HepG2 (cell line): Measurements from ENCODE around the gene TADA2B. TPM values are rescaled to one million over a fixed set of nuclear protein-coding genes. Genes with fewer than 3 reads are reported as not detected.

ENCODE experiments used
- AGO2 ChIP-seq: fragments of 200-400 bp; formaldehyde crosslinking; optimal IDR thresholded peaks from 2 replicates; pipeline ENCODE3; 2017; ENCODE audit warnings: mild to moderate bottlenecking, low read depth, low read length, moderate library complexity
- BORCS8-MEF2B ChIP-seq: sonication (generic); formaldehyde crosslinking; IDR thresholded peaks from 2 replicates; pipeline ENCODE4 v1.8.0; 2022; ENCODE audit warnings: mild to moderate bottlenecking, missing genetic modification reagents
- CREM ChIP-seq, 2 experiments: sonication (generic) in 1 of 2; formaldehyde crosslinking in 1 of 2; IDR thresholded peaks; 2 replicates each; pipeline versions ENCODE4 v1.4.0 to v1.6.1; 2016 to 2020; ENCODE audit warnings: antibody characterized with exemption in 1 of 2, mild to moderate bottlenecking in 1 of 2, missing genetic modification reagents in 1 of 2
- HNRNPUL1 ChIP-seq: fragments of 200-400 bp; formaldehyde crosslinking; IDR thresholded peaks from 2 replicates; pipeline ENCODE4 v1.6.1; 2017; ENCODE audit warnings: low read depth, mild to moderate bottlenecking, low read length, moderate library complexity
- KDM5B ChIP-seq: sonication (generic); formaldehyde crosslinking; IDR thresholded peaks from 2 replicates; pipeline ENCODE4 v1.4.0; 2020; ENCODE audit warnings: missing genetic modification reagents, mild to moderate bottlenecking, borderline replicate concordance
- MEIS1 ChIP-seq: sonication (generic); formaldehyde crosslinking; IDR thresholded peaks from 2 replicates; pipeline ENCODE4 v1.9.0; 2021; ENCODE audit warnings: mild to moderate bottlenecking, missing genetic modification reagents, moderate library complexity, borderline replicate concordance
- NONO ChIP-seq, 2 experiments: fragments of 450-650 bp in 1 of 2; sonication (generic) in 1 of 2; formaldehyde crosslinking in 1 of 2; IDR thresholded peaks in 1 of 2; conservative IDR thresholded peaks in 1 of 2; 2 replicates each; pipeline versions ENCODE4 v1.6.1 to v1.8.0; 2017 to 2022; ENCODE audit warnings: mild to moderate bottlenecking in 1 of 2, missing genetic modification reagents in 1 of 2, moderate library complexity in 1 of 2
- PAX8 ChIP-seq: sonication (generic); formaldehyde crosslinking; IDR thresholded peaks from 2 replicates; pipeline ENCODE4 v1.8.0; 2022; ENCODE audit warnings: mild to moderate bottlenecking, missing genetic modification reagents, borderline replicate concordance
- RARA ChIP-seq: IDR thresholded peaks from 2 replicates; pipeline ENCODE4 v1.6.1; 2016; ENCODE audit warnings: missing genetic modification reagents, missing compliant biosample characterization
- ZFP41 ChIP-seq: sonication (generic); formaldehyde crosslinking; IDR thresholded peaks from 2 replicates; pipeline ENCODE4 v1.4.0; 2020; ENCODE audit warnings: mild to moderate bottlenecking, missing genetic modification reagents, borderline replicate concordance
- ZNF160 ChIP-seq: sonication (generic); formaldehyde crosslinking; IDR thresholded peaks from 2 replicates; pipeline ENCODE4 v1.8.0; 2022; ENCODE audit warnings: mild to moderate bottlenecking, inconsistent platforms, missing genetic modification reagents
- ZNF33B ChIP-seq: sonication (generic); formaldehyde crosslinking; IDR thresholded peaks from 2 replicates; pipeline ENCODE4 v1.5.1; 2020; ENCODE audit warnings: mild to moderate bottlenecking, missing genetic modification reagents
- ZNF441 ChIP-seq: sonication (generic); formaldehyde crosslinking; IDR thresholded peaks from 2 replicates; pipeline ENCODE4 v1.7.0; 2021; ENCODE audit warnings: missing genetic modification reagents, borderline replicate concordance
- ZNF549 ChIP-seq: sonication (generic); formaldehyde crosslinking; IDR thresholded peaks from 2 replicates; pipeline ENCODE4 v1.5.0; 2020; ENCODE audit warnings: missing genetic modification reagents
- ZNF883 ChIP-seq: sonication (generic); formaldehyde crosslinking; IDR thresholded peaks from 2 replicates; pipeline ENCODE4 v1.5.1; 2020; ENCODE audit warnings: mild to moderate bottlenecking, missing genetic modification reagents; ENCODE audit errors: not compliant biosample characterization
- polyA plus RNA-seq, 8 experiments: library from polyadenylated mRNA; depleted of rRNA in 3 of 8; stranded (reverse) in 7 of 8; unstranded in 1 of 8; fragments of >200 nt; fragmentation: Illumina TruSeq in 4 of 8; extraction: Trizol in 4 of 8; gene quantifications; 2 replicates each; pipeline versions ENCODE4 v1.2.1 to v1.2.3, GENCODE V29; 2011 to 2016; ENCODE audit warnings: low read depth in 4 of 8, missing spikeins in 1 of 8, mixed read lengths in 1 of 8; ENCODE audit not compliant: insufficient read depth in 1 of 8
- total RNA-seq, 5 experiments: library from RNA; depleted of rRNA; stranded (reverse); fragments of >200 nt; fragmentation: Illumina TruSeq; extraction: Trizol; gene quantifications; 2 replicates each; pipeline ENCODE4 v1.2.3, GENCODE V29; 2016; ENCODE audit warnings: low read depth in 1 of 5
- TF ChIP-seq, protein P1 (sequence below): sonication (generic); formaldehyde crosslinking; IDR thresholded peaks from 2 replicates; pipeline ENCODE4 v1.4.0; 2020; ENCODE audit warnings: mild to moderate bottlenecking, missing genetic modification reagents
- TF ChIP-seq, protein P2 (sequence below): sonication (generic); formaldehyde crosslinking; IDR thresholded peaks from 2 replicates; pipeline ENCODE4 v1.4.0; 2020; ENCODE audit warnings: mild to moderate bottlenecking, missing genetic modification reagents
- TF ChIP-seq, protein P3 (sequence below): sonication (generic); formaldehyde crosslinking; IDR thresholded peaks from 2 replicates; pipeline ENCODE4 v1.8.1; 2023; ENCODE audit warnings: mild to moderate bottlenecking, moderate library complexity, missing genetic modification reagents
- TF ChIP-seq, protein P4 (sequence below): sonication (generic); formaldehyde crosslinking; IDR thresholded peaks from 2 replicates; pipeline ENCODE4 v1.4.0; 2020; ENCODE audit warnings: missing genetic modification reagents

TADA2B gene
- total and polyA plus RNA-seq, 2 of the 13 experiments (the other 11 are each of a cell fraction or from before 2014, with no cell fraction given) = 4.6 to 8.9 TPM

DNA sequence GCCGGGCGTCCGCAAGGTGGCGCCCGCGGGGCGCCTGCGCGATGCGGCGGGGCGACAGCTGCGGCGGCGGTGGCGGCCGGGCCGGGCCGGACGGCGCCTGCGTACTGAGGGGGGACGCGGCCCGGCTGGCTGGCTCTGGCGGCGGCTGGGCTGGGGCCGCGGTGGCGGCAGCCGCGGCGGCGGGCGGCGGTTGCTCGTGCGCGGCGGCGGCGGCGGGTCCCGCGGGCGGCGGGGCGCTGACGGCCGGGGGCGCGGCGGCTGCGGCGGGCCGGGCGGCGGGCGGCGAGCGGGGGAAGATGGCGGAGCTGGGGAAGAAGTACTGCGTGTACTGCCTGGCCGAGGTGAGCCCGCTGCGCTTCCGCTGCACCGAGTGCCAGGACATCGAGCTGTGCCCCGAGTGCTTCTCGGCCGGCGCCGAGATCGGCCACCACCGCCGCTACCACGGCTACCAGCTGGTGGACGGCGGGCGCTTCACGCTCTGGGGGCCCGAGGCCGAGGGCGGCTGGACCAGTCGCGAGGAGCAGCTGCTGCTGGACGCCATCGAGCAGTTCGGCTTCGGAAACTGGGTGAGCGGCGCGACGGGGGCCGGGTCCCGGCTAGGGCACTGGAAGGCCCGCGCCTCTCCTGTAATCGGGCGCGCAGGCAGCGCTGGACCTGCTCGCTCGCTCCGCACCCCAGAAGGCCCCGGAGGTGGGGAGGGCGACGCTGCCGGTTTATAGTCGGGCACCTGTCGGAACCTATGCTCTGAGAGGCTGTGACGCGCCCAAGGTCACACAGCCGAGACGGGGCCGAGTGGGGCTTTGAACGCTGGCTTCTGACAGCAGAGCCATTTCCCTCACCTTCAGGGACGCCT is at the start of gene TADA2B (continued):
- TF ChIP-seq, protein P1, sequence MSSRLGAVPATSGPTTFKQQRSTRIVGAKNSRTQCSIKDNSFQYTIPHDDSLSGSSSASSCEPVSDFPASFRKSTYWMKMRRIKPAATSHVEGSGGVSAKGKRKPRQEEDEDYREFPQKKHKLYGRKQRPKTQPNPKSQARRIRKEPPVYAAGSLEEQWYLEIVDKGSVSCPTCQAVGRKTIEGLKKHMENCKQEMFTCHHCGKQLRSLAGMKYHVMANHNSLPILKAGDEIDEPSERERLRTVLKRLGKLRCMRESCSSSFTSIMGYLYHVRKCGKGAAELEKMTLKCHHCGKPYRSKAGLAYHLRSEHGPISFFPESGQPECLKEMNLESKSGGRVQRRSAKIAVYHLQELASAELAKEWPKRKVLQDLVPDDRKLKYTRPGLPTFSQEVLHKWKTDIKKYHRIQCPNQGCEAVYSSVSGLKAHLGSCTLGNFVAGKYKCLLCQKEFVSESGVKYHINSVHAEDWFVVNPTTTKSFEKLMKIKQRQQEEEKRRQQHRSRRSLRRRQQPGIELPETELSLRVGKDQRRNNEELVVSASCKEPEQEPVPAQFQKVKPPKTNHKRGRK = no peak
- no peak for TF ChIP-seq HNRNPUL1
- TF ChIP-seq, protein P2, sequence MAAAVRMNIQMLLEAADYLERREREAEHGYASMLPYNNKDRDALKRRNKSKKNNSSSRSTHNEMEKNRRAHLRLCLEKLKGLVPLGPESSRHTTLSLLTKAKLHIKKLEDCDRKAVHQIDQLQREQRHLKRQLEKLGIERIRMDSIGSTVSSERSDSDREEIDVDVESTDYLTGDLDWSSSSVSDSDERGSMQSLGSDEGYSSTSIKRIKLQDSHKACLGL (CRISPR knock-in tag) = peak; percentile 62; the same call in 1 of the 2 replicates
- no peak for TF ChIP-seq CREM (IDR thresholded peaks at IDR 0.05)
- TF ChIP-seq CREM (CRISPR knock-in tag; IDR thresholded peaks at IDR 0.05) = no peak
- TF ChIP-seq ZNF441 = no peak
- TF ChIP-seq, protein P3, sequence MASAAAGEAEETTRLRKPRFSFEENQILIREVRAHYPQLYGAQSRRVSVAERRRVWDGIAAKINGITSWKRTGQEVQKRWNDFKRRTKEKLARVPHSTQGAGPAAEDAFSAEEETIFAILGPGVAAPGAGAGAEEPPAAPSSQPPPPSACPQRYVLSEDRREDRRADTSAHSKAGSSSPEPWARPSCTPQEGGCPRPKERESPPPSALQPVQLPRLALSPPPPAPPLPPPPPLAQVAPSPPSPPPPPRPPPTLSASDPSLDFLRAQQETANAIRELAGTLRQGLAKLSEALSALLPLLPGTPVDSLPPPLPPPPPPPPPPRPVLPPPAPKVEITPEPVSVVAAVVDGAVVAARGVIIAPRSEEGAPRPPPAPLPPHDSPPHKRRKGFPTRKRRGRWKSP (CRISPR knock-in tag) = 0 out of 2 replicates have a peak, but pooled peaks have one; percentile 24
- no peak; the same call in 1 of the 2 replicates for TF ChIP-seq ZNF160 (CRISPR knock-in tag)
- no peak; the same call in 1 of the 2 replicates for TF ChIP-seq MEIS1 (CRISPR knock-in tag)
- TF ChIP-seq PAX8 = peak; percentile 69; the same call in 1 of the 2 replicates
- TF ChIP-seq KDM5B (CRISPR knock-in tag) = peak; percentile 47
- no peak for TF ChIP-seq ZFP41 (CRISPR knock-in tag)
- TF ChIP-seq, protein P4, sequence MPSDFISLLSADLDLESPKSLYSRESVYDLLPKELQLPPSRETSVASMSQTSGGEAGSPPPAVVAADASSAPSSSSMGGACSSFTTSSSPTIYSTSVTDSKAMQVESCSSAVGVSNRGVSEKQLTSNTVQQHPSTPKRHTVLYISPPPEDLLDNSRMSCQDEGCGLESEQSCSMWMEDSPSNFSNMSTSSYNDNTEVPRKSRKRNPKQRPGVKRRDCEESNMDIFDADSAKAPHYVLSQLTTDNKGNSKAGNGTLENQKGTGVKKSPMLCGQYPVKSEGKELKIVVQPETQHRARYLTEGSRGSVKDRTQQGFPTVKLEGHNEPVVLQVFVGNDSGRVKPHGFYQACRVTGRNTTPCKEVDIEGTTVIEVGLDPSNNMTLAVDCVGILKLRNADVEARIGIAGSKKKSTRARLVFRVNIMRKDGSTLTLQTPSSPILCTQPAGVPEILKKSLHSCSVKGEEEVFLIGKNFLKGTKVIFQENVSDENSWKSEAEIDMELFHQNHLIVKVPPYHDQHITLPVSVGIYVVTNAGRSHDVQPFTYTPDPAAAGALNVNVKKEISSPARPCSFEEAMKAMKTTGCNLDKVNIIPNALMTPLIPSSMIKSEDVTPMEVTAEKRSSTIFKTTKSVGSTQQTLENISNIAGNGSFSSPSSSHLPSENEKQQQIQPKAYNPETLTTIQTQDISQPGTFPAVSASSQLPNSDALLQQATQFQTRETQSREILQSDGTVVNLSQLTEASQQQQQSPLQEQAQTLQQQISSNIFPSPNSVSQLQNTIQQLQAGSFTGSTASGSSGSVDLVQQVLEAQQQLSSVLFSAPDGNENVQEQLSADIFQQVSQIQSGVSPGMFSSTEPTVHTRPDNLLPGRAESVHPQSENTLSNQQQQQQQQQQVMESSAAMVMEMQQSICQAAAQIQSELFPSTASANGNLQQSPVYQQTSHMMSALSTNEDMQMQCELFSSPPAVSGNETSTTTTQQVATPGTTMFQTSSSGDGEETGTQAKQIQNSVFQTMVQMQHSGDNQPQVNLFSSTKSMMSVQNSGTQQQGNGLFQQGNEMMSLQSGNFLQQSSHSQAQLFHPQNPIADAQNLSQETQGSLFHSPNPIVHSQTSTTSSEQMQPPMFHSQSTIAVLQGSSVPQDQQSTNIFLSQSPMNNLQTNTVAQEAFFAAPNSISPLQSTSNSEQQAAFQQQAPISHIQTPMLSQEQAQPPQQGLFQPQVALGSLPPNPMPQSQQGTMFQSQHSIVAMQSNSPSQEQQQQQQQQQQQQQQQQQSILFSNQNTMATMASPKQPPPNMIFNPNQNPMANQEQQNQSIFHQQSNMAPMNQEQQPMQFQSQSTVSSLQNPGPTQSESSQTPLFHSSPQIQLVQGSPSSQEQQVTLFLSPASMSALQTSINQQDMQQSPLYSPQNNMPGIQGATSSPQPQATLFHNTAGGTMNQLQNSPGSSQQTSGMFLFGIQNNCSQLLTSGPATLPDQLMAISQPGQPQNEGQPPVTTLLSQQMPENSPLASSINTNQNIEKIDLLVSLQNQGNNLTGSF (CRISPR knock-in tag) = peak; percentile 30; the same call in 1 of the 2 replicates
- TF ChIP-seq RARA = no peak
- TF ChIP-seq NONO (IDR thresholded peaks at IDR 0.05) = no peak
- TF ChIP-seq NONO (CRISPR knock-in tag; conservative IDR thresholded peaks at IDR 0.05) = peak; percentile 38; the same call in 1 of the 2 replicates
- peak; percentile 70 for TF ChIP-seq AGO2
- TF ChIP-seq ZNF33B (CRISPR knock-in tag) = no peak
- TF ChIP-seq ZNF549 = peak; percentile 31
- TF ChIP-seq ZNF883 (CRISPR knock-in tag) = no peak
- no peak for TF ChIP-seq BORCS8-MEF2B (CRISPR knock-in tag)
